ENCODE data around the gene CIDEB.

DNA sequence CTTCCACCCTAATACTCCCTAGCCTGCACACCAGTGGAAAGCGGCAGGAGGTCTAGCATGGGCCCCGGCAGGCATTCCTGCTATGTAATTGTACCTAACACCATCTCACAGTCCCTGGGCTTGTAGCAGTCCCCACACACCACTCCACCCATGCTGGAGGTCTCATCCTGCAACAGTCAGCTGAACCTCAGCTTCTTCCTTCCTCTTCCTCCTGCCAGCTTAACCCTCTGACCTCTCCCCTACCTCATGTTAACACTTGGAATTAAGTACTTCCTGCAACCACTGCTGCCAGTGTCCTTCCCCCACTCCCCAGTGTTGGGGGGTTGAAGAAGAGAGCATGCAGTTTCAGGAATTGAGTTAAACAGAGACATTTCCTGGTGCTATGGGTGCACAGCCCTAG is 19.5 kb upstream of the CIDEB start:
- TF ChIP-seq GATA3 (IDR thresholded peaks at IDR 0.05; ENCODE audit: low read depth, low read length) (no peak), GATA2 (IDR thresholded peaks at IDR 0.05; ENCODE audit: low read depth, low read length) (no peak)
